Measurements from ENCODE around the gene PHKG2. TPM values are rescaled to one million over a fixed set of nuclear protein-coding genes. Genes with fewer than 3 reads are reported as not detected.
"Not testable (repeated sequence)": the region's sequence is repeated elsewhere in the genome, so short reads cannot be mapped to it uniquely, and the experiment has no call there.

PHKG2 gene
- total and polyA plus RNA-seq, 10 donors: 28.5 to 51.6 (median 34.5) TPM

- WGBS, 5 donors: 82 to 93% (median 88%) methylated on average over 9 of the region's 9 CpGs
- Histone ChIP-seq H3K4me3 (no peak overlapping the region), H3K9me3 (no peaks in the 10 kb centered on the region), H3K27me3 (replicated peaks in 1 of 7) (no peaks in the 10 kb centered on the region), H3K36me3 (peaks cover 5 to 59% (median 51%) of the 10 kb centered on the region in 6 donors), H3K4me1 (peaks cover 13 to 45% (median 40%) of the 10 kb centered on the region in 6 donors), H3K27ac (peak overlapping the region in 1 of 8 donors; percentile 100)
- intact Hi-C loops (cut with DNase I; ENCODE audit: low total_unique reads): no loop called here
- no peak for TF ChIP-seq CTCF (IDR thresholded peaks at IDR 0.05 in 8 of 11, conservative IDR thresholded peaks at IDR 0.05 in 3 of 11)
- TF ChIP-seq POLR2AphosphoS5 (IDR thresholded peaks at IDR 0.05): no peak
- TF ChIP-seq POLR2A (IDR thresholded peaks at IDR 0.05): no peak
- DNase-seq: peak; percentile 76
These were observed 47.7 kb upstream of the PHKG2 start for GRCh38 chr16:30700491-30700890.

DNA sequence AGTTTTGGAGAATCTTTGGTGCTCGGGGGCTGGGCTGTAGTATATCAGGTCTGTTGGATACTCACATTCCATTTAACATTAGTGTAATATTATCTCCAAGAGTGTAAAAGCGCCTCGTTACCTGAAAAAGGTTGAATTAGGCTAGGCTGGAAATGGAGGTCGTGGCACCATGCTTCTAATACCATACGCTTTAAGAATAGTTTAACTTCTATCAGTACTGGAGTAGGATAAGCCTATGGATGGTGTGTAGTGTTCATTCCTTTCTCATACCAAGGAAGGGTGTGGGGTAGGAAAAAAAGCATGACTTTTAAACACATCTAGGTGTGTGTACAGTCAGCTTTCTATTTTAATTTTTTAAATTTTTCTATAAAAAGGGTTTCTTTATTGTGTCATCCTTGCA is 47.3 kb upstream of the PHKG2 start:
- Histone ChIP-seq H3K36me3 (peaks cover 10 to 64% (median 56%) of the 10 kb centered on the region in 6 donors), H3K4me3 (no peak overlapping the region), H3K27me3 (replicated peaks in 1 of 7) (no peaks in the 10 kb centered on the region), H3K9me3 (no peaks in the 10 kb centered on the region), H3K4me1 (peaks cover 13 to 45% (median 38%) of the 10 kb centered on the region in 6 donors), H3K27ac (no peak overlapping the region)
- intact Hi-C loops (cut with DNase I; ENCODE audit: low total_unique reads): no loop called here
- TF ChIP-seq POLR2A (IDR thresholded peaks at IDR 0.05) (no peak), POLR2AphosphoS5 (IDR thresholded peaks at IDR 0.05) (no peak), CTCF (IDR thresholded peaks at IDR 0.05 in 8 of 11, conservative IDR thresholded peaks at IDR 0.05 in 3 of 11) (no peak)
- DNase-seq: no peak
- WGBS, 5 donors: 88 to 96% (median 89%) methylated on average over 5 of the region's 5 CpGs

- DNase-seq: peak; percentile 33
- H3K9me3 ChIP-seq; H3K27ac ChIP-seq; H3K4me3 ChIP-seq; H3K27me3 ChIP-seq (replicated peaks in 1 of 7); intact Hi-C loops (cut with DNase I; ENCODE audit: low total_unique reads): not testable (repeated sequence)
- peaks cover 7 to 34% (median 28%) of the 10 kb centered on the region in 6 donors for H3K4me1 ChIP-seq
- peaks cover 10 to 85% (median 77%) of the 10 kb centered on the region in 6 donors for H3K36me3 ChIP-seq
- WGBS, 5 donors: 91 to 94% (median 93%) methylated on average over 12 of the region's 12 CpGs
These were observed 45.2 kb upstream of the PHKG2 start for GRCh38 chr16:30703071-30703470.

DNA sequence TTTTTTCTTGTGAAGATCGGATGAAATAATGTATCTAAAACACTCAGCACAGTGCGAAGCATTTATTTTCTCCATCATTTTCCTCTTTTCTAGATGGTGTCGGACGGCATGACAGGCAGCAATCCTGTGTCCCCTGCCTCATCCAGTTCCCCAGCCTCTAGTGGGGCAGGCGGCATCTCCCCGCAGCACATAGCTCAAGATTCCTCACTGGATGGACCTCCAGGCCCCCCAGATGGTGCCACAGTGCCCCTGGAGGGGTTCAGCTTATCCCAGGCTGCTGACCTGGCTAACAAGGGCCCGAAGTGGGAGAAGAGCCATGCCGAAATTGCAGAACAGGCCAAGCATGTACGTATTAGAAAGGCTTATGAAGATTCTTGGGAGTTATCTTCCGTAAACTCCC is 44.3 kb upstream of the PHKG2 start:
- Histone ChIP-seq H3K27ac (no peak overlapping the region), H3K4me1 (peaks cover 7 to 33% (median 27%) of the 10 kb centered on the region in 6 donors), H3K36me3 (peaks cover 10 to 94% (median 86%) of the 10 kb centered on the region in 6 donors), H3K9me3 (no peaks in the 10 kb centered on the region), H3K4me3 (no peak overlapping the region), H3K27me3 (replicated peaks in 1 of 7) (no peaks in the 10 kb centered on the region)
- peak; percentile 41 for DNase-seq
- WGBS, 5 donors: 94 to 98% (median 96%) methylated on average over 10 of the region's 10 CpGs
- intact Hi-C loops (cut with DNase I; ENCODE audit: low total_unique reads): no loop called here
- TF ChIP-seq CTCF (IDR thresholded peaks at IDR 0.05 in 8 of 11, conservative IDR thresholded peaks at IDR 0.05 in 3 of 11) (no peak), POLR2A (IDR thresholded peaks at IDR 0.05) (no peak), POLR2AphosphoS5 (IDR thresholded peaks at IDR 0.05) (no peak)

DNA sequence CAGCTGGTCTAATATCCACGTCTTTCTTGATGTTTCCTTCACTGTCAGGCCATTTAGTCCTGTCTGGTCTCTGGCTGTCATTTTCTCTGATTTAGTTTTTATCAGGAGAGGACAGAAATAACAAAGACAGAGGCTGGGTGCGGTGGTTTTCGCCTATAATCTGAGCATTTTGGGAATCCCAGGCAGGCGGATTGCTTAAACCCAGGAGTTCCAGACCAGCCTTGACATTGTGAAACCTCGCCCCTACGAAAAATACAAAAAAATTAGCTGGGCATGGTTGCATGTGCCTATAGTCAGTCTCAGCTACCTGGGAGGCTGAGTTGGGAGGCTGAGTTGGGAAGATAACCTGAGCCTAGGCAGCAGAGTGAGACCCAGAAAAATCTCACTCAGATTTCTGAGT is 42.2 kb upstream of the PHKG2 start:
- Histone ChIP-seq H3K4me1 (peaks cover 0 to 27% (median 7%) of the 10 kb centered on the region in 6 donors), H3K27me3 (replicated peaks in 1 of 7) (no peaks in the 10 kb centered on the region), H3K27ac (no peak overlapping the region), H3K4me3 (no peak overlapping the region), H3K9me3 (no peaks in the 10 kb centered on the region), H3K36me3 (peaks cover 18 to 100% (median 98%) of the 10 kb centered on the region in 6 donors)
- peak; percentile 4 for DNase-seq
- TF ChIP-seq POLR2AphosphoS5 (IDR thresholded peaks at IDR 0.05): no peak
- no peak for TF ChIP-seq POLR2A (IDR thresholded peaks at IDR 0.05)
- TF ChIP-seq CTCF (IDR thresholded peaks at IDR 0.05 in 8 of 11, conservative IDR thresholded peaks at IDR 0.05 in 3 of 11): no peak
- WGBS, 5 donors: 89 to 96% (median 92%) methylated on average over 6 of the region's 6 CpGs
- intact Hi-C loops (cut with DNase I; ENCODE audit: low total_unique reads): no loop called here

All from spleen (tissue), 11 donors.